Stimulated activated CD4-positive, alpha-beta T cell treated with anti-CD3 and anti-CD28 coated beads, Interleukin-4, amount 100 ng/mL, for 24 hours (primary cell): ENCODE results near the gene LALBA.
"Not testable (repeated sequence)": the region's sequence is repeated elsewhere in the genome, so short reads cannot be mapped to it uniquely, and the experiment has no call there.

Experiments used
- DNase-seq: peaks from one replicate; pipeline ENCODE4 v3.0.0-alpha.2; 2020

Gene LALBA

GRCh38 chr12:48527891-48528670 lies 41.8 kb downstream of the LALBA start:
- no peak for DNase-seq

DNA sequence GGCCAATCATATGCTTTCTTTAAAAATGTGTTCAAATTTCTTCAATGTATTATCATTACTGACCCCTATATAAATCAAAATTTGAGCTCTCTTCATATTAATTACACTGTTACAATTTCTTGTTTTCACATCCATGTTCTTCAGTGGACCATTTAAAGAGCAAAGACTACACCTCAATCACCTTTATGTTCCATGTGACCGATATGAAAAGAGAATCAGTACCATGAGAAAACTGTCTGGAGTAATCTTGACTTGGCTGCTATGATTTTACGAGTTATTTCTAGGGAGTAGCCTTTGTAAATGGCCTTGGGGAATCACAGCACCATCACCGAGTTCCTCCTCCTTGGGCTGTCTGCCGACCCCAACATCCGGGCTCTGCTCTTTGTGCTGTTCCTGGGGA lies 44.5 kb downstream of the LALBA start, which contains the start of gene OR8S1:
Gene OR8S1, plus strand, starts transcription at position 301 of the 400 bp plus-strand sequence. Its CDS starts 0 bp downstream, at position 301.
- no peak for DNase-seq

GRCh38 chr12:48520381-48520780 lies 49.5 kb downstream of the LALBA start:
- DNase-seq: not testable (repeated sequence)
